HEK293 (cell line): Measurements from ENCODE around the gene CKS2.

Experiments used
- CTCF ChIP-seq: fragments of 450-650 bp; formaldehyde crosslinking; IDR thresholded peaks from 2 replicates; pipeline ENCODE4 v1.5.1; 2016; ENCODE audit warnings: missing biosample characterization, missing genetic modification characterization
- ZNF114 ChIP-seq: fragments of 450-650 bp; formaldehyde crosslinking; IDR thresholded peaks from 2 replicates; pipeline ENCODE4 v1.5.0; 2017; ENCODE audit warnings: missing biosample characterization, missing genetic modification characterization
- ZNF239 ChIP-seq: fragments of 450-650 bp; formaldehyde crosslinking; IDR thresholded peaks from 2 replicates; pipeline ENCODE4 v1.5.1; 2016; ENCODE audit warnings: missing biosample characterization, missing genetic modification characterization

GRCh38 chr9:89318123-89319014 is 7.4 kb downstream of the CKS2 start, which contains the start of gene SECISBP2:
- TF ChIP-seq CTCF (tag by site-specific recombination) (peak; percentile 37; the same call in 1 of the 2 replicates), ZNF114 (tag by site-specific recombination) (no peak), ZNF239 (no peak)
